Measurements from ENCODE around the gene UBA6. TPM values are rescaled to one million over a fixed set of nuclear protein-coding genes. Genes with fewer than 3 reads are reported as not detected.

UBA6 gene
- total RNA-seq, 1 donor from 2014 or later: 145 TPM

DNA sequence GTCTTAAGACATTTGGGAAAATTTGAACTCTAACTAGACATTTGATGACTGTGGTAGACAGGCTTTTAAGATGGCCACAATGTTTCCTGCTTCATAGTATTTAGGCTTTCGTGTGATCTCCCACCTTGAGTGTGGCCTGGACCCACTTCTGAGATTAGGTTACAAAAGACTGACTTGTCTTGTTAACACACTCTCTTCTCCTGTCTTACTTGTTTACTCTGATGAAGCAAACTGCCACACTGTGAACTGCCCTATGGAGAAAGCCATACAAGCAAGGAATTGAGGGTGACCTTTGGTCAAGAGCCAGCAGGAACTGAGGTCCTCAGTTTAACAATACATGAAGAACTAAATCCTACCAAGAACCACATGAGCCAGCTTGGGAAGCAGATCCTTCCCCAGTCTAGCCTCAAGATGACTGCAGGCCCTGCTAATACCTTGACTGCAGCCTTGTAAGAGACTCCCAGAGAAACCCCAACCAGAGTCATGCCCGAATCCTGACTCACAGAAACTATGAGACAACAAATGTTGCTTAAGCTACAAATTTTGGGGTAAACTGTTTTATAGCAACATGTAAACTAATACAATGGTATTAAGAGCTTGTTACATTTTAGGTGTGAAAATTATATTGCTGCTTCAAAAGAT is 20.3 kb downstream of the UBA6 start:
- peaks cover 2% of the 10 kb centered on the region for H3K36me3 ChIP-seq (ENCODE audit: control insufficient read depth, insufficient read depth, low read length)
- H3K27me3 ChIP-seq (ENCODE audit: control insufficient read depth, insufficient read depth, low read length): no peaks in the 10 kb centered on the region
- TF ChIP-seq, protein P1, sequence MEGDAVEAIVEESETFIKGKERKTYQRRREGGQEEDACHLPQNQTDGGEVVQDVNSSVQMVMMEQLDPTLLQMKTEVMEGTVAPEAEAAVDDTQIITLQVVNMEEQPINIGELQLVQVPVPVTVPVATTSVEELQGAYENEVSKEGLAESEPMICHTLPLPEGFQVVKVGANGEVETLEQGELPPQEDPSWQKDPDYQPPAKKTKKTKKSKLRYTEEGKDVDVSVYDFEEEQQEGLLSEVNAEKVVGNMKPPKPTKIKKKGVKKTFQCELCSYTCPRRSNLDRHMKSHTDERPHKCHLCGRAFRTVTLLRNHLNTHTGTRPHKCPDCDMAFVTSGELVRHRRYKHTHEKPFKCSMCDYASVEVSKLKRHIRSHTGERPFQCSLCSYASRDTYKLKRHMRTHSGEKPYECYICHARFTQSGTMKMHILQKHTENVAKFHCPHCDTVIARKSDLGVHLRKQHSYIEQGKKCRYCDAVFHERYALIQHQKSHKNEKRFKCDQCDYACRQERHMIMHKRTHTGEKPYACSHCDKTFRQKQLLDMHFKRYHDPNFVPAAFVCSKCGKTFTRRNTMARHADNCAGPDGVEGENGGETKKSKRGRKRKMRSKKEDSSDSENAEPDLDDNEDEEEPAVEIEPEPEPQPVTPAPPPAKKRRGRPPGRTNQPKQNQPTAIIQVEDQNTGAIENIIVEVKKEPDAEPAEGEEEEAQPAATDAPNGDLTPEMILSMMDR (IDR thresholded peaks at IDR 0.05; ENCODE audit: insufficient read depth, low read length, severe bottlenecking): no peak
- no peak overlapping the region for H3K4me3 ChIP-seq (ENCODE audit: low read depth, low read length)
- DNase-seq (ENCODE audit: low read depth) (peak; percentile 85), FAIRE-seq (peak; percentile 89)

DNA sequence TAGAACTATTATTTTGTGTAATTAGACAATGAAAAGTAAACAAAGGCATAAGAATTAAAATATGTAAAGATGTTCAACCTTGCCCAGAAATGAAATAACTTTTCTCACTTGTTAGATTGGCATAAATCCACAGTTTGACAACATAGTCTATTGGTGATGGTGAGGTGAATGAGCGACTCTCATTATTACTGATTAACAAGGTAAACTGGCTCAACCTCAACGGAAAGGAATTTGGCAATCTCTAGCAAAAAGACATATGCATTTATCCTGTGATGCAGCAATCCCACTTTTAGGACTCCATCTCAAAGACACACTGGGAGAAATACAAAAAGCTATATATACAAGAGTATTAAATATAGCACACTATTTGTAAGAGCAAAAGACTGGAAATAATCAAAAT is 22.3 kb downstream of the UBA6 start:
- DNase-seq (ENCODE audit: low read depth) (no peak), FAIRE-seq (no peak)
- TF ChIP-seq, protein P1 (IDR thresholded peaks at IDR 0.05; ENCODE audit: insufficient read depth, low read length, severe bottlenecking): no peak
- peaks cover 2% of the 10 kb centered on the region for H3K36me3 ChIP-seq (ENCODE audit: control insufficient read depth, insufficient read depth, low read length)
- no peaks in the 10 kb centered on the region for H3K27me3 ChIP-seq (ENCODE audit: control insufficient read depth, insufficient read depth, low read length)
- H3K4me3 ChIP-seq (ENCODE audit: low read depth, low read length): no peak overlapping the region

DNA sequence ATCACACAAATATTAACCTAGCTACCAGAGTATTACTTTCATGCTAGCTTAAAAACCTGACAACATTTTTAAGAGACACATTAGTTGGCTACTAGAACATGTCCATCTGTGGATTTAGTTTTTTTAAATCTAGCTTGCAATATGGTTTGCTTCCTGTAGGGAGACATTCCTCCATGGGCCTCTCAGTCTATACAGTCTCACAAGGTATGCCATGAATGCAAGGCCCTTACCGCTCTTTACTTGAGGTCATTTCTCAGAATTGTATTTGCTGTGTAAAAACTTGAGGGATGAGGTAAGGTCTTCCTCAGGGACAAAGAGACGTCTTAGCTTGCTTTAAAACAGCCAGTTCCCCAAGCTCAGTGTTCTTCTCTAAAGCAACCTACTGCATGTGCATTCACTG is 26.9 kb downstream of the UBA6 start:
- no peak for FAIRE-seq
- no peak for DNase-seq (ENCODE audit: low read depth)
- Histone ChIP-seq H3K27me3 (ENCODE audit: control insufficient read depth, insufficient read depth, low read length) (no peaks in the 10 kb centered on the region), H3K36me3 (ENCODE audit: control insufficient read depth, insufficient read depth, low read length) (peaks cover 2% of the 10 kb centered on the region), H3K4me3 (ENCODE audit: low read depth, low read length) (no peak overlapping the region)
- TF ChIP-seq, protein P1 (IDR thresholded peaks at IDR 0.05; ENCODE audit: insufficient read depth, low read length, severe bottlenecking): no peak

GRCh38 chr4:67668315-67668714 is 32.6 kb downstream of the UBA6 start:
- TF ChIP-seq, protein P1 (IDR thresholded peaks at IDR 0.05; ENCODE audit: insufficient read depth, low read length, severe bottlenecking): no peak
- Histone ChIP-seq H3K4me3 (ENCODE audit: low read depth, low read length) (no peak overlapping the region), H3K36me3 (ENCODE audit: control insufficient read depth, insufficient read depth, low read length) (peaks cover 5% of the 10 kb centered on the region), H3K27me3 (ENCODE audit: control insufficient read depth, insufficient read depth, low read length) (no peaks in the 10 kb centered on the region)
- DNase-seq (ENCODE audit: low read depth) (no peak), FAIRE-seq (no peak)

GRCh38 chr4:67660418-67660817 is 40.5 kb downstream of the UBA6 start:
- TF ChIP-seq, protein P1 (IDR thresholded peaks at IDR 0.05; ENCODE audit: insufficient read depth, low read length, severe bottlenecking): no peak
- DNase-seq (ENCODE audit: low read depth) (no peak), FAIRE-seq (no peak)
- Histone ChIP-seq H3K36me3 (ENCODE audit: control insufficient read depth, insufficient read depth, low read length) (peaks cover 10% of the 10 kb centered on the region), H3K4me3 (ENCODE audit: low read depth, low read length) (no peak overlapping the region), H3K27me3 (ENCODE audit: control insufficient read depth, insufficient read depth, low read length) (no peaks in the 10 kb centered on the region)

DNA sequence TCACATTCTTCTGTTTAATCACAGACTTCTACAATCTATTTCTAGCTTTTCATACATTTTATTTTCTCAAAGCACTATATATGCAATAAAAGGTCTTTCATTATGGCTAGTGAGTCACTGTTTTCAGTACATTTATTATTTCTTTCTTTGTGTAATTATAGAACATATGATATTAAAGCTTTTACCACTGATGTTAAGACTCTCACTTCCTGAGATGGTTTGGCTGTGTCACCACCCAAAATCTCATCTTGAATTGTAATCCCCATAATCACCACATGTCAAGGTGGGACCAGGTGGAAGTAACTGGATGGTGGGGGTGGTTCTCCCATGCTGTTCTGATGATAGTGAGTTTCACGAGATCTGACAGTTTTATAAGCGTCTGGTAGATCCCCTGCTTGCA is 41.9 kb downstream of the UBA6 start:
- Histone ChIP-seq H3K27me3 (ENCODE audit: control insufficient read depth, insufficient read depth, low read length) (no peaks in the 10 kb centered on the region), H3K4me3 (ENCODE audit: low read depth, low read length) (no peak overlapping the region), H3K36me3 (ENCODE audit: control insufficient read depth, insufficient read depth, low read length) (peaks cover 10% of the 10 kb centered on the region)
- FAIRE-seq (no peak), DNase-seq (ENCODE audit: low read depth) (no peak)
- TF ChIP-seq, protein P1 (IDR thresholded peaks at IDR 0.05; ENCODE audit: insufficient read depth, low read length, severe bottlenecking): no peak

Measured in bronchial epithelial cell (primary cell).